IMR-90 (cell line): ENCODE results near the gene WASL. TPM values are rescaled to one million over a fixed set of nuclear protein-coding genes. Genes with fewer than 3 reads are reported as not detected.

Source experiments
- ATAC-seq: fragments of 200-7000 bp; cut with Tn5 transposase; 2 replicates; pipeline ENCODE4 v1.9.1; 2020; ENCODE audit warnings: low read depth, mild to moderate bottlenecking, moderate library complexity
- BruUV-seq: library from RNA; stranded (reverse); fragments of 400-500 nt; replicated peaks from 2 replicates; lab custom pipeline; 2021; lab: Mats Ljungman, UMichigan
- CTCF ChIA-PET: fragments of 300-600 bp; formaldehyde crosslinking; extraction: SDS; loops from one replicate; lab custom pipeline; 2021; ENCODE audit warnings: antibody characterized with exemption; lab: Yijun Ruan, JAX
- POLR2A ChIA-PET: fragments of 300-600 bp; sonication (Branson Sonifier 250); formaldehyde crosslinking; loops from one replicate; lab custom pipeline; 2022; ENCODE audit warnings: antibody characterized with exemption; ENCODE audit not compliant: unreplicated experiment; lab: Charles Lee
- DNase-seq: peaks from one replicate; pipeline ENCODE4 v3.0.0; 2013
- H2AFZ ChIP-seq: replicated peaks from 2 replicates; pipeline ENCODE3; 2013; ENCODE audit warnings: low read length, mild to moderate bottlenecking; ENCODE audit not compliant: poor library complexity
- H2AK5ac ChIP-seq: 2 replicates; pipeline ENCODE4 v1.6.1; 2013; ENCODE audit warnings: low read depth, low read length, inconsistent platforms
- H2AK9ac ChIP-seq: replicated peaks from 2 replicates; pipeline ENCODE3; 2013; ENCODE audit warnings: mild to moderate bottlenecking, low read depth, low read length, moderate library complexity; ENCODE audit not compliant: poor library complexity
- H2BK120ac ChIP-seq: 2 replicates; pipeline ENCODE4 v1.6.1; 2013; ENCODE audit warnings: low read depth, low read length, inconsistent platforms
- H2BK15ac ChIP-seq: 3 replicates; pipeline ENCODE4 v1.6.1; 2013; ENCODE audit warnings: low read depth, low read length, inconsistent platforms
- H2BK20ac ChIP-seq: 2 replicates; pipeline ENCODE4 v1.6.1; 2013; ENCODE audit warnings: low read depth, mild to moderate bottlenecking, inconsistent platforms, low read length, moderate library complexity
- H2BK5ac ChIP-seq: 2 replicates; pipeline ENCODE4 v1.6.1; 2013; ENCODE audit warnings: mild to moderate bottlenecking, low read depth, low read length, inconsistent platforms; ENCODE audit not compliant: poor library complexity, severe bottlenecking
- H3K14ac ChIP-seq: replicated peaks from 2 replicates; pipeline ENCODE4 v1.6.1; 2013; ENCODE audit warnings: low read depth, low read length, inconsistent platforms
- H3K18ac ChIP-seq: 2 replicates; pipeline ENCODE4 v1.6.1; 2013; ENCODE audit warnings: low read depth, low read length, control low read depth
- H3K23ac ChIP-seq: 2 replicates; pipeline ENCODE4 v1.6.1; 2013; ENCODE audit warnings: low read depth, low read length, inconsistent platforms
- H3K27ac ChIP-seq: 2 replicates; pipeline ENCODE4 v1.5.1; 2013; ENCODE audit warnings: mild to moderate bottlenecking, control low read depth, low read length; ENCODE audit not compliant: insufficient read depth
- H3K27me3 ChIP-seq: 2 replicates; pipeline ENCODE4 v1.6.1; 2013; ENCODE audit warnings: low read length; ENCODE audit not compliant: control insufficient read depth, insufficient read depth
- H3K36me3 ChIP-seq: 2 replicates; pipeline ENCODE4 v1.6.1; 2013; ENCODE audit warnings: low read length, mixed read lengths; ENCODE audit not compliant: control insufficient read depth, insufficient read depth
- H3K4ac ChIP-seq: 2 replicates; pipeline ENCODE4 v1.6.1; 2013; ENCODE audit warnings: low read depth, low read length, inconsistent platforms
- H3K4me1 ChIP-seq: 2 replicates; pipeline ENCODE4 v1.6.1; 2013; ENCODE audit warnings: low read length, mixed read lengths; ENCODE audit not compliant: control insufficient read depth, insufficient read depth
- H3K4me2 ChIP-seq: 2 replicates; pipeline ENCODE4 v1.6.1; 2013; ENCODE audit warnings: low read depth, mild to moderate bottlenecking, control low read depth, low read length, moderate library complexity
- H3K4me3 ChIP-seq: 2 replicates; pipeline ENCODE4 v1.5.1; 2013; ENCODE audit warnings: low read depth, mild to moderate bottlenecking, control low read depth, low read length, moderate library complexity; ENCODE audit not compliant: insufficient read depth
- H3K56ac ChIP-seq: 2 replicates; pipeline ENCODE4 v1.6.1; 2013; ENCODE audit warnings: low read length, inconsistent platforms; ENCODE audit not compliant: insufficient read depth; ENCODE audit errors: extremely low read depth
- H3K79me1 ChIP-seq, 2 experiments: 2 replicates each; pipeline ENCODE4 v1.6.1; 2013; ENCODE audit warnings: low read length in 2 of 2, inconsistent platforms in 1 of 2, low read depth in 1 of 2
- H3K9ac ChIP-seq: 2 replicates; pipeline ENCODE4 v1.6.1; 2013; ENCODE audit warnings: low read depth, low read length, control low read depth
- H3K9me1 ChIP-seq: 2 replicates; pipeline ENCODE4 v1.6.1; 2013; ENCODE audit warnings: low read length, inconsistent platforms; ENCODE audit not compliant: insufficient read depth
- H3K9me3 ChIP-seq: 2 replicates; pipeline ENCODE4 v1.6.1; 2013; ENCODE audit warnings: low read length; ENCODE audit not compliant: control insufficient read depth, insufficient read depth
- H4K20me1 ChIP-seq: 2 replicates; pipeline ENCODE4 v1.6.1; 2013; ENCODE audit warnings: low read length, inconsistent platforms; ENCODE audit not compliant: insufficient read depth
- H4K5ac ChIP-seq: 2 replicates; pipeline ENCODE4 v1.6.1; 2013; ENCODE audit warnings: mild to moderate bottlenecking, low read depth, low read length, control low read depth
- H4K8ac ChIP-seq, 2 experiments: 2 replicates each; pipeline ENCODE4 v1.6.1; 2013; ENCODE audit warnings: low read depth in 2 of 2, low read length in 2 of 2, control low read depth in 1 of 2, inconsistent platforms in 1 of 2
- H4K91ac ChIP-seq: 2 replicates; pipeline ENCODE4 v1.6.1; 2013; ENCODE audit warnings: low read depth, low read length, inconsistent platforms; ENCODE audit not compliant: insufficient read depth
- CHD1 ChIP-seq: IDR thresholded peaks from 2 replicates; pipeline ENCODE4 v1.6.1; 2012; ENCODE audit warnings: low read depth, low read length, improper control_type of control experiment
- POLR2A ChIP-seq: IDR thresholded peaks from 2 replicates; pipeline ENCODE4 v1.6.1; 2012; ENCODE audit warnings: mild to moderate bottlenecking, low read depth, low read length
- WGBS, 2 experiments: methylation state at CpG; one replicate each; pipeline versions ENCODE4 v1.1.5 to v1.1.7; 2013; ENCODE audit warnings: missing lambda C conversion rate in 2 of 2; ENCODE audit not compliant: insufficient read length in 1 of 2; ENCODE audit errors: extremely low coverage in 2 of 2; 5-methylcytosine and 5-hydroxymethylcytosine counted together
- dilution Hi-C: fragments of 300-500 bp; cut with HindIII; formaldehyde crosslinking; loops from one replicate; pipeline ENCODE4 v1.14.3; 2018; ENCODE audit warnings: low sequenced_read_pairs; ENCODE audit not compliant: unreplicated experiment
- in situ Hi-C: fragments of 300-500 bp; cut with MboI; formaldehyde crosslinking; loops from 3 replicates; pipeline ENCODE4 v1.14.3; 2019; ENCODE audit warnings: low sequenced_read_pairs, inconsistent platforms, mixed read lengths
- intact Hi-C: fragments of 100-400 bp; cut with micrococcal nuclease; formaldehyde crosslinking; loops from 2 replicates; pipeline ENCODE4 v1.10.0; 2022
- polyA plus RNA-seq, 3 experiments: library from polyadenylated mRNA; depleted of rRNA; stranded (reverse); fragments of >200 nt; gene quantifications; 2 replicates each; pipeline ENCODE4 v1.2.3, GENCODE V29; 2012; ENCODE audit warnings: low replicate concordance in 1 of 3
- total RNA-seq: library from RNA; depleted of rRNA; stranded (reverse); fragments of >200 nt; gene quantifications from 2 replicates; pipeline ENCODE4 v1.2.3, GENCODE V29; 2012

Gene WASL
- total and polyA plus RNA-seq, 2 of the 4 experiments (the other 2 are of a cell fraction) = 2.3 to 7.9 TPM

GRCh38 chr7:123771846-123772245 lies 23.0 kb upstream of the WASL start:
- no peak overlapping the region for H4K8ac ChIP-seq
- H4K91ac ChIP-seq = no peak overlapping the region
- no peak overlapping the region for H3K4me3 ChIP-seq
- H3K18ac ChIP-seq = no peak overlapping the region
- no peak overlapping the region for H2AK5ac ChIP-seq
- H4K5ac ChIP-seq = no peak overlapping the region
- no peak overlapping the region for H3K14ac ChIP-seq
- H2AK9ac ChIP-seq = no peak overlapping the region
- TF ChIP-seq POLR2A (no peak), CHD1 (no peak)
- no CpG with 5 or more reads among the region's 2 CpGs for WGBS, 2 experiments
- ChIA-PET POLR2A (no interaction called here), CTCF (interaction anchor here (0.6 kb wide), 1 partner anchor 20 kb away, joined by 5 read pairs; no protein-coding TSS in a partner anchor)
- no peaks in the 10 kb centered on the region for H4K20me1 ChIP-seq
- H3K4me1 ChIP-seq = no peaks in the 10 kb centered on the region
- H2BK15ac ChIP-seq = no peak overlapping the region
- no peak overlapping the region for H2BK20ac ChIP-seq
- H3K79me1 ChIP-seq = no peaks in the 10 kb centered on the region
- no peak overlapping the region for H3K9ac ChIP-seq
- no peak overlapping the region for H2AFZ ChIP-seq
- H3K9me1 ChIP-seq = no peaks in the 10 kb centered on the region
- in situ Hi-C loops (no loop called here), dilution Hi-C loops (no loop called here), intact Hi-C loops (no loop called here)
- no peaks in the 10 kb centered on the region; the same call in 1 of the 2 replicates for H3K27me3 ChIP-seq
- no peak overlapping the region for H3K4me2 ChIP-seq
- BruUV-seq = no TSS peak
- no peak overlapping the region for H3K56ac ChIP-seq
- no peak for ATAC-seq
- no peak overlapping the region for H2BK120ac ChIP-seq
- H3K36me3 ChIP-seq = no peaks in the 10 kb centered on the region
- no peak overlapping the region for H2BK5ac ChIP-seq
- no peak overlapping the region for H3K23ac ChIP-seq
- H3K27ac ChIP-seq = no peak overlapping the region
- no peaks in the 10 kb centered on the region for H3K9me3 ChIP-seq
- no peak overlapping the region for H3K4ac ChIP-seq
- no peak for DNase-seq
